ENCODE results near the gene DENND6B. TPM values are rescaled to one million over a fixed set of nuclear protein-coding genes. Genes with fewer than 3 reads are reported as not detected.
"Not testable (repeated sequence)": the region's sequence is repeated elsewhere in the genome, so short reads cannot be mapped to it uniquely, and the experiment has no call there.

Gene DENND6B
- total RNA-seq, 2 donors from 2014 or later = 0.85 to 1.0 TPM

- H3K4me3 ChIP-seq = no peak overlapping the region
- no peaks in the 10 kb centered on the region for H3K27me3 ChIP-seq
- H3K9me3 ChIP-seq = no peaks in the 10 kb centered on the region
- no peak for DNase-seq (ENCODE audit: low spot score)
- peaks cover 0 to 20% of the 10 kb centered on the region in 2 donors for H3K4me1 ChIP-seq
- no peak for TF ChIP-seq CTCF (IDR thresholded peaks at IDR 0.05)
- no peaks in the 10 kb centered on the region for H3K36me3 ChIP-seq
- no peak overlapping the region for H3K27ac ChIP-seq
These were observed 2.9 kb downstream of the DENND6B start for GRCh38 chr22:50323900-50324299.

- DNase-seq (ENCODE audit: low spot score); H3K4me3 ChIP-seq; H3K27me3 ChIP-seq; H3K36me3 ChIP-seq; H3K27ac ChIP-seq; H3K9me3 ChIP-seq: not testable (repeated sequence)
- H3K4me1 ChIP-seq = peaks cover 0 to 13% of the 10 kb centered on the region in 2 donors
These were observed 4.3 kb downstream of the DENND6B start for GRCh38 chr22:50322382-50323104.

GRCh38 chr22:50320671-50321325 is 6.0 kb downstream of the DENND6B start:
- no peaks in the 10 kb centered on the region for H3K36me3 ChIP-seq
- no peak overlapping the region for H3K4me3 ChIP-seq
- DNase-seq (ENCODE audit: low spot score) = no peak
- no peaks in the 10 kb centered on the region for H3K9me3 ChIP-seq
- no peaks in the 10 kb centered on the region for H3K27me3 ChIP-seq
- H3K27ac ChIP-seq = no peak overlapping the region
- H3K4me1 ChIP-seq = peaks cover 0 to 2% of the 10 kb centered on the region in 2 donors
- no peak for TF ChIP-seq CTCF (IDR thresholded peaks at IDR 0.05)

- Histone ChIP-seq H3K9me3 (no peaks in the 10 kb centered on the region), H3K4me1 (no peaks in the 10 kb centered on the region), H3K27ac (no peak overlapping the region), H3K27me3 (no peaks in the 10 kb centered on the region), H3K4me3 (no peak overlapping the region), H3K36me3 (no peaks in the 10 kb centered on the region)
- no peak for DNase-seq (ENCODE audit: low spot score)
- no peak for TF ChIP-seq CTCF (IDR thresholded peaks at IDR 0.05)
These were observed 6.7 kb downstream of the DENND6B start for GRCh38 chr22:50320116-50320515.

- Histone ChIP-seq H3K4me1 (no peaks in the 10 kb centered on the region), H3K27ac (no peak overlapping the region), H3K36me3 (no peaks in the 10 kb centered on the region), H3K27me3 (no peaks in the 10 kb centered on the region), H3K4me3 (no peak overlapping the region), H3K9me3 (no peaks in the 10 kb centered on the region)
- DNase-seq (ENCODE audit: low spot score) = no peak
- no peak for TF ChIP-seq CTCF (IDR thresholded peaks at IDR 0.05)
These were observed 7.3 kb downstream of the DENND6B start for GRCh38 chr22:50319503-50319951.

GRCh38 chr22:50318698-50319411 is 8.0 kb downstream of the DENND6B start:
- Histone ChIP-seq H3K27ac (no peak overlapping the region), H3K4me1 (peaks cover 0 to 4% of the 10 kb centered on the region in 2 donors), H3K36me3 (no peaks in the 10 kb centered on the region), H3K27me3 (no peaks in the 10 kb centered on the region), H3K9me3 (no peaks in the 10 kb centered on the region), H3K4me3 (no peak overlapping the region)
- DNase-seq (ENCODE audit: low spot score) = no peak
- no peak for TF ChIP-seq CTCF (IDR thresholded peaks at IDR 0.05)

Measured in right atrium auricular region (tissue), 2 donors.